NB4 (cell line): ENCODE measurements around the gene CHMP3.

Source experiments
- CTCF ChIP-seq: IDR thresholded peaks from one replicate; pipeline ENCODE4 v1.5.1; 2012; ENCODE audit warnings: low read depth, low read length
- MAX ChIP-seq: IDR thresholded peaks from 2 replicates; pipeline ENCODE4 v1.6.1; 2011; ENCODE audit warnings: low read depth, low read length

GRCh38 chr2:86533589-86533988, 29.7 kb downstream of the CHMP3 start:
- TF ChIP-seq CTCF: no peak
- no peak for TF ChIP-seq MAX
